Esophagus muscularis mucosa (tissue), 4 donors: ENCODE data around the gene NHLRC1. TPM values are rescaled to one million over a fixed set of nuclear protein-coding genes. Genes with fewer than 3 reads are reported as not detected.

Experiments used
- DNase-seq: peaks from one replicate; pipeline ENCODE4 v3.0.0-alpha.2; 2017; ENCODE audit errors: extremely low spot score
- H3K27ac ChIP-seq, 4 donors: fragments of 200-600 bp; sonication (generic); replicated peaks in 1 of 4; 1 replicate in 3 of 4; 2 replicates in 1 of 4; pipeline ENCODE4 v1.5.1; 2016 to 2019; ENCODE audit warnings: mild to moderate bottlenecking in 1 of 4
- H3K27me3 ChIP-seq, 4 donors: fragments of 200-600 bp; sonication (generic); one replicate each; pipeline versions ENCODE4 v1.5.1 to v1.6.0; 2016 to 2019
- H3K36me3 ChIP-seq, 4 donors: fragments of 200-600 bp; sonication (generic); one replicate each; pipeline ENCODE4 v1.5.1; 2016 to 2019
- H3K4me1 ChIP-seq, 4 donors: fragments of 200-600 bp; sonication (generic); one replicate each; pipeline ENCODE4 v1.5.1; 2016 to 2019
- H3K4me3 ChIP-seq, 4 donors: fragments of 200-600 bp; sonication (generic); 1 replicate in 2 of 4; 2 replicates in 2 of 4; pipeline ENCODE4 v1.5.1; 2016 to 2019; ENCODE audit warnings: mild to moderate bottlenecking in 4 of 4, moderate library complexity in 1 of 4
- H3K9me3 ChIP-seq, 4 donors: fragments of 200-600 bp; sonication (generic); 1 replicate in 3 of 4; 2 replicates in 1 of 4; pipeline ENCODE4 v1.5.1; 2016 to 2019
- EP300 ChIP-seq: sonication (generic); formaldehyde crosslinking; IDR thresholded peaks from one replicate; pipeline ENCODE4 v1.6.1; 2017; ENCODE audit warnings: antibody characterized with exemption
- POLR2A ChIP-seq: fragments of 450-650 bp; IDR thresholded peaks from one replicate; pipeline ENCODE4 v1.6.1; 2017; ENCODE audit warnings: antibody characterized with exemption, moderate library complexity, mild to moderate bottlenecking, low read depth
- POLR2AphosphoS5 ChIP-seq, 2 donors: sonication (generic); formaldehyde crosslinking; IDR thresholded peaks; one replicate each; pipeline ENCODE4 v1.6.1; 2017; ENCODE audit warnings: antibody characterized with exemption in 2 of 2
- WGBS: methylation state at CpG from one replicate; pipeline ENCODE4 v1.1.5; 2018; 5-methylcytosine and 5-hydroxymethylcytosine counted together
- intact Hi-C: fragments of 100-400 bp; cut with DNase I; formaldehyde crosslinking; loops from one replicate; pipeline ENCODE4 v1.15.1; 2023
- total RNA-seq, 4 donors: library from RNA; depleted of rRNA; stranded (reverse); fragments of >200 nt; gene quantifications; one replicate each; pipeline versions ENCODE4 v1.1.0 to v1.2.1, GENCODE V29; 2016
- TF ChIP-seq, protein P1 (sequence below), 3 experiments: fragments of 200-600 bp in 2 of 3; fragments of 450-650 bp in 1 of 3; sonication (generic) in 2 of 3; IDR thresholded peaks; one replicate each; pipeline ENCODE4 v1.5.1; 2017 to 2019; ENCODE audit warnings: antibody characterized with exemption in 3 of 3, mild to moderate bottlenecking in 2 of 3, moderate library complexity in 1 of 3

NHLRC1 gene
- total RNA-seq, 4 donors from 2014 or later = 0.50 to 1.2 (median 0.93) TPM

GRCh38 chr6:18139935-18140621 is 17.6 kb upstream of the NHLRC1 start:
- Histone ChIP-seq H3K9me3 (no peaks in the 10 kb centered on the region), H3K27me3 (no peaks in the 10 kb centered on the region), H3K27ac (no peak overlapping the region), H3K4me3 (no peak overlapping the region), H3K36me3 (peaks cover 7 to 82% (median 50%) of the 10 kb centered on the region in 4 donors), H3K4me1 (no peaks in the 10 kb centered on the region)
- WGBS = 87% methylated on average over 5 of the region's 6 CpGs
- TF ChIP-seq POLR2A (no peak), EP300 (no peak), POLR2AphosphoS5 (IDR thresholded peaks at IDR 0.05) (no peak)
- TF ChIP-seq, protein P1, sequence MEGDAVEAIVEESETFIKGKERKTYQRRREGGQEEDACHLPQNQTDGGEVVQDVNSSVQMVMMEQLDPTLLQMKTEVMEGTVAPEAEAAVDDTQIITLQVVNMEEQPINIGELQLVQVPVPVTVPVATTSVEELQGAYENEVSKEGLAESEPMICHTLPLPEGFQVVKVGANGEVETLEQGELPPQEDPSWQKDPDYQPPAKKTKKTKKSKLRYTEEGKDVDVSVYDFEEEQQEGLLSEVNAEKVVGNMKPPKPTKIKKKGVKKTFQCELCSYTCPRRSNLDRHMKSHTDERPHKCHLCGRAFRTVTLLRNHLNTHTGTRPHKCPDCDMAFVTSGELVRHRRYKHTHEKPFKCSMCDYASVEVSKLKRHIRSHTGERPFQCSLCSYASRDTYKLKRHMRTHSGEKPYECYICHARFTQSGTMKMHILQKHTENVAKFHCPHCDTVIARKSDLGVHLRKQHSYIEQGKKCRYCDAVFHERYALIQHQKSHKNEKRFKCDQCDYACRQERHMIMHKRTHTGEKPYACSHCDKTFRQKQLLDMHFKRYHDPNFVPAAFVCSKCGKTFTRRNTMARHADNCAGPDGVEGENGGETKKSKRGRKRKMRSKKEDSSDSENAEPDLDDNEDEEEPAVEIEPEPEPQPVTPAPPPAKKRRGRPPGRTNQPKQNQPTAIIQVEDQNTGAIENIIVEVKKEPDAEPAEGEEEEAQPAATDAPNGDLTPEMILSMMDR (IDR thresholded peaks at IDR 0.05) = no peak
- DNase-seq = no peak
- intact Hi-C loops = no loop called here

DNA sequence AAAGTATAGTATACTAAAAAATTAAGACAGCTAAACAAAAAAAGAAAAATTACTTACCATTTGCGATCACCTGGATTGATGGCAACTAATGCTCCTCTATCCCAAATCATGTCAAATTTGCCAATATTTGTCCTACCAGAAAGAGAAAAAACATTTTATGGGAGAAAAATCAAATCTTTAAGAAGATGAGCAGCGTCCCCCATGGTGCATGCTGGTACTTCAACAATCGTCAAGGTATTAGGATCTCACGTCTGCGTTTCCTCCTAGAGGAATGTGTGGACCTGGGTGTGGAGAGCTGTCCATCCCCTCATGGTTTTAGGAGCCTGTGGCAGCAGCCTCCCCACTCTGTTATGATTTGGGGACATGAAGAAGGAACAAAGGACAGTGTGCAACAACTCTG is 16.4 kb upstream of the NHLRC1 start:
- DNase-seq = no peak
- 82% methylated on average over 5 of the region's 5 CpGs for WGBS
- Histone ChIP-seq H3K4me1 (no peaks in the 10 kb centered on the region), H3K27me3 (no peaks in the 10 kb centered on the region), H3K4me3 (no peak overlapping the region), H3K27ac (no peak overlapping the region), H3K36me3 (peaks cover 9 to 85% (median 58%) of the 10 kb centered on the region in 4 donors), H3K9me3 (no peaks in the 10 kb centered on the region)
- intact Hi-C loops = no loop called here
- TF ChIP-seq EP300 (no peak), POLR2AphosphoS5 (IDR thresholded peaks at IDR 0.05) (no peak), POLR2A (no peak)
- TF ChIP-seq, protein P1 (IDR thresholded peaks at IDR 0.05) = no peak

DNA sequence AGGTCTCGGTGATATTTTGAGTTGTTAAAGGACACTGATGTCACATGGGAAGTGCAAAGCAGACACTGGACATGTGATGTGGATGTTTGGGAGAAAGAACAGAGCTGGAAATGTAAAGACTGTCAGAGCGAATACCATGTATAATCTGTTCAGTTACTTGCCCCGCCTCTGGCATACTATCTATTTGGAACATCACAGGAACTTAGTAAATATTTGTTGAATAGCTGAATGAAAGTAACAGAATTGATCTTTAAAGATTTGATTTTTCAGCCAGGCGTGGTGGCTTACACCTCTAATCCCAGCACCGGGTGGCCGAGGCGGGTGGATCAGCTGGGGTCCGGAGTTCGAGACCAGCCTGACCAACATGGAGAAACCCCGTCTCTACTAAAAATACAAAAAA is 13.8 kb upstream of the NHLRC1 start:
- 95% methylated on average over 10 of the region's 10 CpGs for WGBS
- H3K9me3 ChIP-seq = no peaks in the 10 kb centered on the region

GRCh38 chr6:18135171-18135570 is 12.7 kb upstream of the NHLRC1 start:
- no peaks in the 10 kb centered on the region for H3K27me3 ChIP-seq
- 100% methylated on average over 2 of the region's 2 CpGs for WGBS
- intact Hi-C loops = no loop called here
- TF ChIP-seq, protein P1 (IDR thresholded peaks at IDR 0.05) = no peak
- no peak for TF ChIP-seq POLR2A
- TF ChIP-seq EP300 = no peak
- TF ChIP-seq POLR2AphosphoS5 (IDR thresholded peaks at IDR 0.05) = no peak
- DNase-seq = no peak
- H3K36me3 ChIP-seq = peaks cover 17 to 87% (median 56%) of the 10 kb centered on the region in 4 donors
- no peak overlapping the region for H3K27ac ChIP-seq
- no peaks in the 10 kb centered on the region for H3K9me3 ChIP-seq
- no peaks in the 10 kb centered on the region for H3K4me1 ChIP-seq
- H3K4me3 ChIP-seq = no peak overlapping the region

More for the DNA sequence above, 13.8 kb upstream of the NHLRC1 start:
- H3K4me1 ChIP-seq = no peaks in the 10 kb centered on the region
- TF ChIP-seq POLR2A = no peak
- TF ChIP-seq, protein P1 (IDR thresholded peaks at IDR 0.05) = no peak
- TF ChIP-seq EP300 = no peak
- no peak for TF ChIP-seq POLR2AphosphoS5 (IDR thresholded peaks at IDR 0.05)
- H3K27me3 ChIP-seq = no peaks in the 10 kb centered on the region
- no peak for DNase-seq
- H3K27ac ChIP-seq = no peak overlapping the region
- H3K4me3 ChIP-seq = no peak overlapping the region
- intact Hi-C loops = no loop called here
- H3K36me3 ChIP-seq = peaks cover 11 to 89% (median 57%) of the 10 kb centered on the region in 4 donors

DNA sequence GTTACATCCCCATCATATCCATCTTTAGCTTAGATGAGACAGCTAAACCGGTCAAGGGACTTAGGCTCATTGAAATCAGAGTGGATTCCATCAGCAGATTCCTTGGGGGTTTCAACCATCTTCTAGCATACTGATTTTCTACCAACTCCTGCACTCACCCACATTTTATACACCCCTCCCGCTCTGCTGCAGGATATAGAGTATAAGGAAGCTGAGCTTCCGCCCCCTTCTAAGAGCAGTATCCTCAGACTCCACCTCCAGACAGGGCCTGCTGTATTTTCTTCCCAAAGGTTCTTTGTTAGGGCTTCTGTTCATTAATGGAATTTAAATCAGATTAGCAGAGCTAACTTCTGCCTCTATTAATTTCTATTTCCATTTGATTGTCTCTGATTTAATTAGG is 9.9 kb upstream of the NHLRC1 start:
- 100% methylated on average over 3 of the region's 3 CpGs for WGBS
- H3K4me3 ChIP-seq = no peak overlapping the region
- H3K9me3 ChIP-seq = no peaks in the 10 kb centered on the region
- H3K4me1 ChIP-seq = no peaks in the 10 kb centered on the region
- peaks cover 11 to 73% (median 51%) of the 10 kb centered on the region in 4 donors for H3K36me3 ChIP-seq
- TF ChIP-seq POLR2A = no peak
- TF ChIP-seq, protein P1 (IDR thresholded peaks at IDR 0.05) = no peak
- no peak for TF ChIP-seq EP300
- no peak for TF ChIP-seq POLR2AphosphoS5 (IDR thresholded peaks at IDR 0.05)
- H3K27ac ChIP-seq = no peak overlapping the region
- intact Hi-C loops = no loop called here
- DNase-seq = no peak
- H3K27me3 ChIP-seq = no peaks in the 10 kb centered on the region
